Activated CD4-positive, alpha-beta T cell treated with anti-CD3 and anti-CD28 coated beads, Interleukin-2, amount 10 ng/mL, durations not matched to agents 24 days and 14 days (primary cell): ENCODE results near the gene NAA60. TPM values are rescaled to one million over a fixed set of nuclear protein-coding genes. Genes with fewer than 3 reads are reported as not detected.

Source experiments
- DNase-seq: peaks from one replicate; pipeline ENCODE4 v3.0.0; 2022
- H3K27ac Mint-ChIP-seq: one replicate; pipeline ENCODE4 v1.8.0; 2022; ENCODE audit warnings: mild to moderate bottlenecking, mixed read lengths
- H3K27me3 Mint-ChIP-seq: one replicate; pipeline ENCODE4 v1.8.0; 2022; ENCODE audit warnings: mixed read lengths
- H3K36me3 Mint-ChIP-seq: one replicate; pipeline ENCODE4 v1.8.0; 2022; ENCODE audit warnings: low read depth, mild to moderate bottlenecking, mixed read lengths
- H3K4me1 Mint-ChIP-seq: one replicate; pipeline ENCODE4 v1.8.0; 2021; ENCODE audit warnings: mixed read lengths
- H3K4me3 Mint-ChIP-seq: one replicate; pipeline ENCODE4 v1.8.0; 2022; ENCODE audit warnings: mild to moderate bottlenecking, moderate library complexity, mixed read lengths
- H3K9me3 Mint-ChIP-seq: one replicate; pipeline ENCODE4 v1.8.0; 2021; ENCODE audit warnings: mixed read lengths
- intact Hi-C: fragments of 100-400 bp; cut with micrococcal nuclease; formaldehyde crosslinking; loops from one replicate; pipeline ENCODE4 v1.15.1; 2023
- total RNA-seq: library from RNA; stranded (reverse); gene quantifications from 2 replicates; pipeline ENCODE4 v1.2.3, GENCODE V29; 2022

NAA60 gene
- total RNA-seq: 31.4 and 34.7 TPM in 2 replicates

GRCh38 chr16:3443108-3444031 is at the start of gene NAA60, which contains the start of gene ZNF597:
Gene NAA60 (plus strand): TSS chr16:3443680. CDS start chr16:3476228, 32,548 bp downstream.
Gene ZNF597 (minus strand): TSS chr16:3443504. CDS start chr16:3443153, 351 bp downstream.
- H3K36me3 Mint-ChIP-seq: peaks cover 45% of the 10 kb centered on the region
- peak; percentile 94 for DNase-seq
- H3K27me3 Mint-ChIP-seq: no peaks in the 10 kb centered on the region
- H3K27ac Mint-ChIP-seq: peak within 1 kb of the TSS; percentile 96
- intact Hi-C loops: loop anchor here (1.0 to 2.0 kb wide), 3 partner anchors 42 to 179 kb away; partner anchors contain the start of genes ZNF174, ZNF263 and ZSCAN32
- H3K9me3 Mint-ChIP-seq: peaks cover 15% of the 10 kb centered on the region
- H3K4me1 Mint-ChIP-seq: peaks cover 17% of the 10 kb centered on the region
- peak within 1 kb of the TSS; percentile 90 for H3K4me3 Mint-ChIP-seq

GRCh38 chr16:3400446-3400778 is 43.1 kb upstream of the NAA60 start:
- Mint-ChIP-seq H3K9me3 (peaks cover 28% of the 10 kb centered on the region), H3K4me1 (peaks cover 20% of the 10 kb centered on the region), H3K27me3 (no peaks in the 10 kb centered on the region), H3K4me3 (peak overlapping the region; percentile 90), H3K36me3 (peaks cover 75% of the 10 kb centered on the region), H3K27ac (peak overlapping the region; percentile 84)
- no peak for DNase-seq
- intact Hi-C loops: loop anchor here (5.0 kb wide), 1 partner anchor 102 kb away; the partner anchor contains the start of gene CLUAP1

- H3K27ac Mint-ChIP-seq: peak within 1 kb of the TSS; percentile 86
- intact Hi-C loops: loop anchor here (1.0 to 5.0 kb wide), 5 partner anchors 42 to 137 kb away; partner anchors contain the start of genes CLUAP1, NAA60, ZNF263 and ZNF597
- H3K27me3 Mint-ChIP-seq: no peaks in the 10 kb centered on the region
- peaks cover 74% of the 10 kb centered on the region for H3K36me3 Mint-ChIP-seq
- H3K4me3 Mint-ChIP-seq: peak within 1 kb of the TSS; percentile 90
- peaks cover 20% of the 10 kb centered on the region for H3K4me1 Mint-ChIP-seq
- peaks cover 27% of the 10 kb centered on the region for H3K9me3 Mint-ChIP-seq
- peak; percentile 100 for DNase-seq
Observed at GRCh38 chr16:3400779-3401688, 42.4 kb upstream of the NAA60 start, which contains the start of the genes ZNF174 and ZSCAN32. Gene ZNF174 (plus strand): TSS chr16:3401215. CDS start chr16:3402005, 790 bp downstream. Gene ZSCAN32 (minus strand): TSS chr16:3401004. CDS start chr16:3397557, 3,447 bp downstream.

GRCh38 chr16:3401719-3402397 is 41.6 kb upstream of the NAA60 start:
- Mint-ChIP-seq H3K9me3 (peaks cover 27% of the 10 kb centered on the region), H3K4me1 (peaks cover 20% of the 10 kb centered on the region), H3K27me3 (no peaks in the 10 kb centered on the region), H3K27ac (peak overlapping the region; percentile 86), H3K36me3 (peaks cover 74% of the 10 kb centered on the region), H3K4me3 (peak overlapping the region; percentile 90)
- peak; percentile 61 for DNase-seq
- intact Hi-C loops: loop anchor here (1.0 to 5.0 kb wide), 5 partner anchors 41 to 138 kb away; partner anchors contain the start of genes CLUAP1, NAA60, ZNF263 and ZNF597

- H3K27me3 Mint-ChIP-seq: no peaks in the 10 kb centered on the region
- H3K9me3 Mint-ChIP-seq: peaks cover 19% of the 10 kb centered on the region
- H3K27ac Mint-ChIP-seq: no peak overlapping the region
- H3K4me3 Mint-ChIP-seq: no peak overlapping the region
- peaks cover 68% of the 10 kb centered on the region for H3K36me3 Mint-ChIP-seq
- H3K4me1 Mint-ChIP-seq: no peaks in the 10 kb centered on the region
- no peak for DNase-seq
- intact Hi-C loops: no loop called here
Observed at GRCh38 chr16:3408561-3409197, 34.8 kb upstream of the NAA60 start.

- no peaks in the 10 kb centered on the region for H3K27me3 Mint-ChIP-seq
- H3K4me1 Mint-ChIP-seq: no peaks in the 10 kb centered on the region
- H3K36me3 Mint-ChIP-seq: peaks cover 21% of the 10 kb centered on the region
- H3K27ac Mint-ChIP-seq: no peak overlapping the region
- intact Hi-C loops: no loop called here
- H3K4me3 Mint-ChIP-seq: no peak overlapping the region
- no peak for DNase-seq
- peaks cover 19% of the 10 kb centered on the region for H3K9me3 Mint-ChIP-seq
Observed at GRCh38 chr16:3413730-3414379, 29.6 kb upstream of the NAA60 start.

- Mint-ChIP-seq H3K36me3 (peaks cover 42% of the 10 kb centered on the region), H3K9me3 (peaks cover 22% of the 10 kb centered on the region), H3K27ac (no peak overlapping the region), H3K27me3 (no peaks in the 10 kb centered on the region), H3K4me1 (peaks cover 10% of the 10 kb centered on the region), H3K4me3 (no peak overlapping the region)
- DNase-seq: peak; percentile 70
- intact Hi-C loops: no loop called here
Observed at GRCh38 chr16:3431779-3432219, 11.7 kb upstream of the NAA60 start.

GRCh38 chr16:3434373-3434772 is 9.1 kb upstream of the NAA60 start:
- H3K4me3 Mint-ChIP-seq: no peak overlapping the region
- no peak for DNase-seq
- H3K27ac Mint-ChIP-seq: no peak overlapping the region
- H3K9me3 Mint-ChIP-seq: peaks cover 27% of the 10 kb centered on the region
- H3K36me3 Mint-ChIP-seq: peaks cover 63% of the 10 kb centered on the region
- peaks cover 10% of the 10 kb centered on the region for H3K4me1 Mint-ChIP-seq
- intact Hi-C loops: no loop called here
- no peaks in the 10 kb centered on the region for H3K27me3 Mint-ChIP-seq

- Mint-ChIP-seq H3K27ac (no peak overlapping the region), H3K36me3 (peaks cover 55% of the 10 kb centered on the region), H3K9me3 (peaks cover 26% of the 10 kb centered on the region), H3K4me1 (peaks cover 13% of the 10 kb centered on the region), H3K4me3 (no peak overlapping the region), H3K27me3 (no peaks in the 10 kb centered on the region)
- intact Hi-C loops: no loop called here
- DNase-seq: no peak
Observed at GRCh38 chr16:3439637-3440036, 3.8 kb upstream of the NAA60 start.

GRCh38 chr16:3444032-3444388 is 530 bp downstream of the NAA60 start:
- Mint-ChIP-seq H3K27me3 (no peaks in the 10 kb centered on the region), H3K4me1 (peaks cover 17% of the 10 kb centered on the region), H3K4me3 (peak overlapping the region; percentile 90), H3K27ac (peak overlapping the region; percentile 96), H3K36me3 (peaks cover 45% of the 10 kb centered on the region), H3K9me3 (peaks cover 15% of the 10 kb centered on the region)
- DNase-seq: no peak
- intact Hi-C loops: loop anchor here (2.0 kb wide), 1 partner anchor 161 kb away; the partner anchor contains the start of gene ZNF263

GRCh38 chr16:3454093-3454492 is 10.6 kb downstream of the NAA60 start:
- Mint-ChIP-seq H3K27me3 (no peaks in the 10 kb centered on the region), H3K36me3 (peaks cover 18% of the 10 kb centered on the region), H3K4me1 (peaks cover 23% of the 10 kb centered on the region), H3K4me3 (no peak overlapping the region), H3K9me3 (peaks cover 7% of the 10 kb centered on the region), H3K27ac (no peak overlapping the region)
- intact Hi-C loops: no loop called here
- no peak for DNase-seq

- H3K4me3 Mint-ChIP-seq: no peak overlapping the region
- H3K9me3 Mint-ChIP-seq: peaks cover 6% of the 10 kb centered on the region
- H3K27ac Mint-ChIP-seq: no peak overlapping the region
- no peak for DNase-seq
- H3K36me3 Mint-ChIP-seq: peaks cover 14% of the 10 kb centered on the region
- H3K4me1 Mint-ChIP-seq: peaks cover 29% of the 10 kb centered on the region
- H3K27me3 Mint-ChIP-seq: no peaks in the 10 kb centered on the region
- intact Hi-C loops: loop anchor here (5.0 kb wide), 1 partner anchor 297 kb away; no protein-coding TSS in a partner anchor
Observed at GRCh38 chr16:3454631-3455147, 11.2 kb downstream of the NAA60 start.
